HepG2 (cell line): ENCODE data around the gene CHRNB1. TPM values are rescaled to one million over a fixed set of nuclear protein-coding genes. Genes with fewer than 3 reads are reported as not detected.

Source experiments
- ATAC-seq: fragments of 200-7000 bp; cut with Tn5 transposase; 3 replicates; pipeline ENCODE4 v1.9.1; 2020; ENCODE audit warnings: mild to moderate bottlenecking, moderate library complexity
- BruUV-seq: library from RNA; stranded (reverse); fragments of 400-500 nt; replicated peaks from 2 replicates; lab custom pipeline; 2021; lab: Mats Ljungman, UMichigan
- CTCF ChIA-PET: fragments of 300-600 bp; formaldehyde crosslinking; extraction: SDS; loops from one replicate; lab custom pipeline; 2021; ENCODE audit warnings: low total read pairs, inconsistent platforms, low intra/inter-chr PET ratio; lab: Yijun Ruan, JAX
- POLR2A ChIA-PET: fragments of 350-600 bp; sonication (Branson Sonifier 250); formaldehyde crosslinking; loops from one replicate; lab custom pipeline; 2020; ENCODE audit warnings: antibody characterized with exemption, inconsistent platforms; lab: Yijun Ruan, JAX
- DNase-seq: peaks from one replicate; pipeline ENCODE4 v3.0.0-alpha.2; 2015; ENCODE audit warnings: low spot score
- FAIRE-seq: peaks from 3 replicates; lab custom pipeline; 2011; peaks lifted over from hg19 to GRCh38; lab: Jason Lieb, UNC
- H2AFZ ChIP-seq: one replicate; pipeline ENCODE4 v1.6.1; 2011; ENCODE audit warnings: low read length, inconsistent platforms
- H3K27ac ChIP-seq: fragments of 300-600 bp; 3 replicates; pipeline ENCODE4 v1.8.0; 2011; ENCODE audit warnings: mixed run types, mild to moderate bottlenecking, mixed read lengths, low read length, inconsistent platforms; ENCODE audit not compliant: insufficient read depth; ENCODE audit errors: extremely low read length
- H3K27me3 ChIP-seq, 2 experiments: fragments of 200-600 bp in 1 of 2; 2 replicates in 1 of 2; 3 replicates in 1 of 2; pipeline versions ENCODE4 v1.6.0 to v1.8.0; 2011; ENCODE audit warnings: low read length in 2 of 2, mild to moderate bottlenecking in 2 of 2, moderate library complexity in 2 of 2, inconsistent platforms in 1 of 2; ENCODE audit not compliant: insufficient read depth in 2 of 2, control insufficient read depth in 1 of 2
- H3K36me3 ChIP-seq, 2 experiments: fragments of 200-600 bp in 1 of 2; replicated peaks in 1 of 2; 2 replicates in 1 of 2; 3 replicates in 1 of 2; pipeline versions ENCODE4 v1.5.1 to v1.8.0; 2011; ENCODE audit warnings: low read length in 2 of 2, inconsistent platforms in 1 of 2; ENCODE audit not compliant: insufficient read depth in 2 of 2, control insufficient read depth in 1 of 2
- H3K4me1 ChIP-seq: 2 replicates; pipeline ENCODE4 v1.5.1; 2012; ENCODE audit warnings: low read length, inconsistent platforms; ENCODE audit not compliant: insufficient read depth
- H3K4me2 ChIP-seq: 2 replicates; pipeline ENCODE4 v1.6.0; 2011; ENCODE audit warnings: low read depth, low read length, inconsistent platforms
- H3K4me3 ChIP-seq, 3 experiments: fragments of 200-600 bp in 1 of 3; sonication (generic), shearing (Covaris generic) in 1 of 3; replicated peaks in 1 of 3; 2 replicates each; pipeline ENCODE4 v1.5.1; 2011 to 2016; ENCODE audit warnings: low read length in 3 of 3, inconsistent platforms in 2 of 3, low read depth in 2 of 3, mild to moderate bottlenecking in 2 of 3, control low read depth in 1 of 3, mixed read lengths in 1 of 3; ENCODE audit not compliant: insufficient read depth in 1 of 3
- H3K79me2 ChIP-seq: one replicate; pipeline ENCODE4 v1.6.1; 2011; ENCODE audit warnings: low read length, inconsistent platforms; ENCODE audit not compliant: insufficient read depth
- H3K9ac ChIP-seq: 2 replicates; pipeline ENCODE4 v1.6.0; 2011; ENCODE audit warnings: mild to moderate bottlenecking, low read depth, low read length, inconsistent platforms; ENCODE audit not compliant: insufficient read depth
- H3K9me3 ChIP-seq: 2 replicates; pipeline ENCODE4 v1.5.1; 2012; ENCODE audit warnings: mild to moderate bottlenecking, low read length
- H4K20me1 ChIP-seq: 2 replicates; pipeline ENCODE4 v1.6.0; 2011; ENCODE audit warnings: inconsistent platforms, mild to moderate bottlenecking, low read length, moderate library complexity; ENCODE audit not compliant: insufficient read depth
- FOXC1 ChIP-seq: sonication (generic); formaldehyde crosslinking; IDR thresholded peaks from 2 replicates; pipeline ENCODE4 v1.8.0; 2022; ENCODE audit warnings: mild to moderate bottlenecking, missing genetic modification reagents, borderline replicate concordance
- HOXA3 ChIP-seq: sonication (generic); formaldehyde crosslinking; IDR thresholded peaks from 2 replicates; pipeline ENCODE4 v1.5.0; 2020; ENCODE audit warnings: missing genetic modification reagents
- IKZF1 ChIP-seq: fragments of 450-650 bp; IDR thresholded peaks from 2 replicates; pipeline ENCODE4 v1.7.1; 2016
- JARID2 ChIP-seq: sonication (generic); formaldehyde crosslinking; IDR thresholded peaks from 2 replicates; pipeline ENCODE4 v1.8.1; 2023; ENCODE audit warnings: missing genetic modification reagents, inconsistent platforms; ENCODE audit not compliant: insufficient replicate concordance
- MEIS2 ChIP-seq: sonication (generic); formaldehyde crosslinking; IDR thresholded peaks from 2 replicates; pipeline ENCODE4 v1.9.0; 2021; ENCODE audit warnings: mild to moderate bottlenecking, missing genetic modification reagents
- MYC ChIP-seq: sonication (generic); formaldehyde crosslinking; IDR thresholded peaks from 2 replicates; pipeline ENCODE4 v1.9.0; 2021; ENCODE audit warnings: missing genetic modification reagents, borderline replicate concordance
- NR1H2 ChIP-seq: sonication (generic); formaldehyde crosslinking; IDR thresholded peaks from 2 replicates; pipeline ENCODE4 v1.8.1; 2022; ENCODE audit warnings: low read depth, missing genetic modification reagents, borderline replicate concordance
- TBP ChIP-seq: sonication (generic); formaldehyde crosslinking; IDR thresholded peaks from 2 replicates; pipeline ENCODE4 v1.5.0; 2020; ENCODE audit warnings: missing genetic modification reagents
- TGIF2 ChIP-seq: IDR thresholded peaks from 2 replicates; pipeline ENCODE4 v1.6.1; 2016; ENCODE audit warnings: control low read depth, missing compliant biosample characterization
- TSC22D2 ChIP-seq: sonication (generic); formaldehyde crosslinking; IDR thresholded peaks from 2 replicates; pipeline ENCODE4 v1.5.1; 2020; ENCODE audit warnings: missing genetic modification reagents, mild to moderate bottlenecking, borderline replicate concordance
- YY1 ChIP-seq: IDR thresholded peaks from 2 replicates; pipeline ENCODE4 v1.6.1; 2011; ENCODE audit warnings: low read length, low read depth, moderate library complexity, mild to moderate bottlenecking; ENCODE audit not compliant: insufficient read depth, insufficient replicate concordance
- ZNF180 ChIP-seq: sonication (generic); formaldehyde crosslinking; IDR thresholded peaks from 2 replicates; pipeline ENCODE4 v1.4.0; 2020; ENCODE audit warnings: low read depth, missing genetic modification reagents, borderline replicate concordance
- ZNF296 ChIP-seq: sonication (generic); formaldehyde crosslinking; conservative IDR thresholded peaks from 2 replicates; pipeline ENCODE4 v1.5.0; 2020; ENCODE audit warnings: mild to moderate bottlenecking, missing genetic modification reagents
- ZNF546 ChIP-seq: sonication (generic); formaldehyde crosslinking; conservative IDR thresholded peaks from 2 replicates; pipeline ENCODE4 v1.8.1; 2023; ENCODE audit warnings: mild to moderate bottlenecking, missing genetic modification reagents
- ZNF616 ChIP-seq: sonication (generic); formaldehyde crosslinking; IDR thresholded peaks from 2 replicates; pipeline ENCODE4 v1.5.0; 2020; ENCODE audit warnings: low read depth, mild to moderate bottlenecking, missing genetic modification reagents
- WGBS: methylation state at CpG from one replicate; pipeline ENCODE4 v1.1.6; 2017; ENCODE audit warnings: low lambda C conversion rate; 5-methylcytosine and 5-hydroxymethylcytosine counted together
- in situ Hi-C: cut with HindIII; loops from 2 replicates; pipeline ENCODE4 v1.10.0; 2017; ENCODE audit warnings: low pct_unique_long_range_greater_than_20kb; ENCODE audit not compliant: extremely low pct_ligation_motif_present
- intact Hi-C: fragments of 100-400 bp; cut with micrococcal nuclease; formaldehyde crosslinking; loops from one replicate; pipeline ENCODE4 v1.10.0; 2022; ENCODE audit not compliant: unreplicated experiment
- polyA plus RNA-seq, 8 experiments: library from polyadenylated mRNA; depleted of rRNA in 3 of 8; stranded (reverse) in 7 of 8; unstranded in 1 of 8; fragments of >200 nt; fragmentation: Illumina TruSeq in 4 of 8; extraction: Trizol in 4 of 8; gene quantifications; 2 replicates each; pipeline versions ENCODE4 v1.2.1 to v1.2.3, GENCODE V29; 2011 to 2016; ENCODE audit warnings: low read depth in 4 of 8, missing spikeins in 1 of 8, mixed read lengths in 1 of 8; ENCODE audit not compliant: insufficient read depth in 1 of 8
- total RNA-seq, 5 experiments: library from RNA; depleted of rRNA; stranded (reverse); fragments of >200 nt; fragmentation: Illumina TruSeq; extraction: Trizol; gene quantifications; 2 replicates each; pipeline ENCODE4 v1.2.3, GENCODE V29; 2016; ENCODE audit warnings: low read depth in 1 of 5
- TF ChIP-seq, protein P1 (sequence below): sonication (generic); formaldehyde crosslinking; IDR thresholded peaks from 2 replicates; pipeline ENCODE4 v1.5.0; 2020; ENCODE audit warnings: mild to moderate bottlenecking, missing genetic modification reagents, borderline replicate concordance

CHRNB1 gene
- total and polyA plus RNA-seq, 2 of the 13 experiments (the other 11 are each of a cell fraction or from before 2014, with no cell fraction given): 5.4 to 33.7 TPM

DNA sequence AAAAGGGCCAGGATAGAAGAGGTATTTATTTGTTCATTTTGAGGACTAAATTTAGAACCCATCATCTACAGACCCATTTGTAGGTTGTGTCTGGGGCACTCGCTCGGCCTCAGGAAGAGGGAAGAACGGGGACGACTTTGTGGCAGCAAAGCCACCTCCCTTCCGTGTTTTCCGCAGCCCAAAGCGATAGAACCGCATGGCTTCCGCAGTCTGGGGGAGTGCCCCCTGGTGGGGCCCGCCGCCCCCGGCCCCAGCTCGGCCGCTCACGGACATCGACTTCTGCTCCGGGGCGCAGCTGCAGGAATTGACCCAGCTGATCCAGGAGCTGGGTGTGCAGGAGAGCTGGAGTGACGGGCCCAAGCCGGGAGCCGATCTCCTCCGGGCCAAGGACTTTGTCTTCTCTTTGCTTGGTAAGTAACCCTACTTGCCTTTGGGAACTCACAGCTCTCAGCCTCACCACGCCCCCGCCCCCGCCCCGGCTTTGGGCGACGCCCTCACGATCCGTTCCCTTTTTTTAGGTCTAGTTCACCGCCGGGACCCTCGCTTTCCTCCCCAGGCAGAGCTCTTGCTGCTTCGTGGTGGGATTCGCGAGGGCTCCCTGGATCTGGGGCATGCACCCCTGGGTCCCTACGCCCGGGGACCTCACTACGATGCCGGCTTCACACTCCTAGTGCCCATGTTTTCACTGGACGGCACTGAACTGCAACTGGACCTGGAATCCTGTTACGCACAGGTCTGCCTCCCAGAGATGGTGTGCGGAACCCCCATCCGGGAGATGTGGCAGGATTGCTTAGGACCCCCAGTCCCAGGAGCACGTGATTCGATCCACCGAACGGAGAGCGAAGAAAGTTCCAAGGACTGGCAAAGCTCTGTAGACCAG, 8.9 kb upstream of the CHRNB1 start (continued):
- TF ChIP-seq, protein P1, sequence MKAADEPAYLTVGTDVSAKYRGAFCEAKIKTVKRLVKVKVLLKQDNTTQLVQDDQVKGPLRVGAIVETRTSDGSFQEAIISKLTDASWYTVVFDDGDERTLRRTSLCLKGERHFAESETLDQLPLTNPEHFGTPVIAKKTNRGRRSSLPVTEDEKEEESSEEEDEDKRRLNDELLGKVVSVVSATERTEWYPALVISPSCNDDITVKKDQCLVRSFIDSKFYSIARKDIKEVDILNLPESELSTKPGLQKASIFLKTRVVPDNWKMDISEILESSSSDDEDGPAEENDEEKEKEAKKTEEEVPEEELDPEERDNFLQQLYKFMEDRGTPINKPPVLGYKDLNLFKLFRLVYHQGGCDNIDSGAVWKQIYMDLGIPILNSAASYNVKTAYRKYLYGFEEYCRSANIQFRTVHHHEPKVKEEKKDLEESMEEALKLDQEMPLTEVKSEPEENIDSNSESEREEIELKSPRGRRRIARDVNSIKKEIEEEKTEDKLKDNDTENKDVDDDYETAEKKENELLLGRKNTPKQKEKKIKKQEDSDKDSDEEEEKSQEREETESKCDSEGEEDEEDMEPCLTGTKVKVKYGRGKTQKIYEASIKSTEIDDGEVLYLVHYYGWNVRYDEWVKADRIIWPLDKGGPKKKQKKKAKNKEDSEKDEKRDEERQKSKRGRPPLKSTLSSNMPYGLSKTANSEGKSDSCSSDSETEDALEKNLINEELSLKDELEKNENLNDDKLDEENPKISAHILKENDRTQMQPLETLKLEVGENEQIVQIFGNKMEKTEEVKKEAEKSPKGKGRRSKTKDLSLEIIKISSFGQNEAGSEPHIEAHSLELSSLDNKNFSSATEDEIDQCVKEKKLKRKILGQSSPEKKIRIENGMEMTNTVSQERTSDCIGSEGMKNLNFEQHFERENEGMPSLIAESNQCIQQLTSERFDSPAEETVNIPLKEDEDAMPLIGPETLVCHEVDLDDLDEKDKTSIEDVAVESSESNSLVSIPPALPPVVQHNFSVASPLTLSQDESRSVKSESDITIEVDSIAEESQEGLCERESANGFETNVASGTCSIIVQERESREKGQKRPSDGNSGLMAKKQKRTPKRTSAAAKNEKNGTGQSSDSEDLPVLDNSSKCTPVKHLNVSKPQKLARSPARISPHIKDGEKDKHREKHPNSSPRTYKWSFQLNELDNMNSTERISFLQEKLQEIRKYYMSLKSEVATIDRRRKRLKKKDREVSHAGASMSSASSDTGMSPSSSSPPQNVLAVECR (CRISPR knock-in tag): peak; percentile 52; the same call in 1 of the 2 replicates
- no peak for TF ChIP-seq IKZF1
- TF ChIP-seq FOXC1 (CRISPR knock-in tag): 0 out of 2 replicates have a peak, but pooled peaks have one; percentile 9

DNA sequence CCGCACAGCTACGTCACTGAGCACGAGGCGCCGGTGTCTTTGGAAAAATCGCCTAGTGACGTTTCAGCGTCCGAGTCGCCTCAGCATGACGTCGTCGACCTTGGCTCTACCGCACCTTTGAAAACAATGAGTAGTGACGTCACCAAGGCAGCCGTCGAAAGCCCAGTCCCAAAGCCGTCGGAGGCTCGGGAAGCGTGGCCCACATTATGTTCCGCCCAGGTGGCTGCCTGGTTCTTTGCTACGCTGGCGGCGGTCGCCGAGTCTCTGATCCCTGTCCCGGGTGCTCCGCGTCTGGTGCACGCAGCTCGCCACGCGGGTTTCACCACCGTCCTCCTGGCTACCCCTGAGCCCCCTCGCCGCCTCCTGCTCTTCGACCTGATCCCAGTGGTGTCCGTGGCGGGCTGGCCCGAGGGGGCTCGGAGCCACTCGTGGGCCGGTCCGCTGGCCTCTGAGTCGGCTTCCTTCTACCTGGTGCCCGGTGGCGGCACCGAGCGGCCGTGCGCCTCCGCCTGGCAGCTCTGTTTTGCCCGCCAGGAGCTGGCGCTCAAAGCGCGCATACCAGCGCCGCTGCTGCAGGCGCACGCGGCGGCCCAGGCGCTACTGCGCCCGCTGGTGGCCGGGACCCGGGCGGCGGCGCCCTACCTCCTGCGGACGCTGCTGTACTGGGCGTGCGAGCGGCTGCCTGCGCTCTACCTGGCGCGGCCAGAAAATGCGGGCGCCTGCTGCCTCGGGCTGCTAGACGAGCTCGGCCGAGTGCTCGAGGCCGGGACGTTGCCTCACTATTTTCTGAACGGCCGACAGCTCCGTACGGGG, 8.1 kb upstream of the CHRNB1 start:
- no TSS peak for BruUV-seq
- CTCF ChIA-PET: interaction anchor here (0.7 to 2.1 kb wide), 2 partner anchors 67 to 81 kb away, joined by 3 to 11 read pairs; no protein-coding TSS in a partner anchor
- in situ Hi-C loops (loop anchor here (5.0 kb wide), 2 partner anchors 41 to 79 kb away; partner anchors contain the start of genes TMEM95 and ZBTB4), intact Hi-C loops (loop anchor here (2.0 kb wide), 1 partner anchor 76 kb away; no protein-coding TSS in a partner anchor)
- Histone ChIP-seq H3K79me2 (no peaks in the 10 kb centered on the region), H3K9me3 (no peaks in the 10 kb centered on the region), H3K4me3 (peak overlapping the region in 1 of 3 experiments; percentile 75; a peak in 3 of 6 replicates), H3K36me3 (no peaks in the 10 kb centered on the region), H3K9ac (no peak overlapping the region), H3K4me1 (peaks cover 39% of the 10 kb centered on the region), H3K4me2 (peak overlapping the region; percentile 85), H2AFZ (no peak overlapping the region), H3K27ac (no peak overlapping the region), H4K20me1 (no peaks in the 10 kb centered on the region), H3K27me3 (peaks cover 2 to 6% of the 10 kb centered on the region in 2 experiments; a peak in 3 of 5 replicates)
- ATAC-seq (peak; percentile 59), DNase-seq (peak; percentile 30), FAIRE-seq (no peak)
- 88% methylated on average over 62 of the region's 92 CpGs for WGBS
- POLR2A ChIA-PET: interaction anchor here (1.8 to 3.8 kb wide), 4 partner anchors 9 to 47 kb away, joined by 4 to 52 read pairs (median 28); partner anchors contain the start of genes CHRNB1, POLR2A and TMEM256
- TF ChIP-seq ZNF180 (no peak), HOXA3 (peak; percentile 63), MYC (CRISPR knock-in tag) (peak; percentile 80), TBP (CRISPR knock-in tag) (no peak), TSC22D2 (CRISPR knock-in tag) (no peak), TGIF2 (CRISPR knock-in tag) (no peak), ZNF546 (CRISPR knock-in tag) (no peak), JARID2 (CRISPR knock-in tag) (no peak), NR1H2 (no peak), MEIS2 (CRISPR knock-in tag) (0 out of 2 replicates have a peak, but pooled peaks have one; percentile 32), ZNF296 (CRISPR knock-in tag) (no peak), ZNF616 (CRISPR knock-in tag) (no peak), YY1 (peak; percentile 55)
